ENCODE data around the gene RASSF7.

RASSF7 gene

DNA sequence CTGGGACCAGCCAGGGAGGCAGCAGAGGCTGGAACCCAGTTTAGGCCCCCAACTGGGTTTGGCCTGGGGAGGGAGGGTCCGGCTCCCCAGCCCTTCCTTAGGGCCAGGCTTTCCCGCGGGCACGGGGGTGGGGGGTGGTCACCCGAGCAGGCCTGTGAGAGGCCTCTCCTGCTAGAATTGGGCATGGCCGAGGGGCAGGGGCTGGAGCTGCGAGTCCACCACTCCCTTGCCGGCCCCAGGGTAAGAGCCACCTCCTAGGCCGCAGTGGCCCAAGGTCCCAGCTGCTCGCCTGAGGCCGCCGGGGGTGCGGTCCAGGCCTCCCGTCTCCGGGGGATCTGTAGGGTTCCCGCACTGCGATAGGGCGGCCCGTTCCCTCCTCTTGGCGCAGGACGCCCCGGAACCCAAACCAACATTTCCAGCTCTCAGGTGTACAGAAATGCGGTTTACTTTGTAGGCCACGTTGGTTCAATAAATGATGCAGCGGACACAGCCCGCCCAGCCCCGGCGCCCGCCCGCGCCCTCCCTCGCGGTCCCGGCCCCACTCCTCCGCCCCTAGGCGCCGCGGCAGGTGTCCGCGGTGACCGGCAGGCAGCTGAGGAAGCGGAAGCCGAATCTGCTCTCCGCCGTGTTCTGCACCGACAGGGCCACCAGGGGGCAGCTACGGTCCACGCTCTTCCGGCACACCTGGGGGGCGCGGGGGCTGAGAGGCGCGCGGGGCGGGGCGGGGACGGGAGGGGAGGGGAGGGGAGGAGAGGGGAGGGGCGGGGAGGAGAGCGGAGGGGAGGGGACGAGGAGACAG is 6.1 kb upstream of the RASSF7 start:
- peak overlapping the region; percentile 60; the same call in 1 of the 2 replicates for H3K27ac ChIP-seq
- TF ChIP-seq CTCF (conservative IDR thresholded peaks at IDR 0.05) = peak; percentile 74

GRCh38 chr11:555227-555779 is 5.5 kb upstream of the RASSF7 start:
- TF ChIP-seq CTCF (conservative IDR thresholded peaks at IDR 0.05) = no peak

GRCh38 chr11:555780-556661 is 4.7 kb upstream of the RASSF7 start:
- peak overlapping the region; percentile 47; the same call in 1 of the 2 replicates for H3K27ac ChIP-seq
- TF ChIP-seq CTCF (conservative IDR thresholded peaks at IDR 0.05) = no peak

More at GRCh38 chr11:555227-555779, 5.5 kb upstream of the RASSF7 start:
- peak overlapping the region; percentile 47; the same call in 1 of the 2 replicates for H3K27ac ChIP-seq

DNA sequence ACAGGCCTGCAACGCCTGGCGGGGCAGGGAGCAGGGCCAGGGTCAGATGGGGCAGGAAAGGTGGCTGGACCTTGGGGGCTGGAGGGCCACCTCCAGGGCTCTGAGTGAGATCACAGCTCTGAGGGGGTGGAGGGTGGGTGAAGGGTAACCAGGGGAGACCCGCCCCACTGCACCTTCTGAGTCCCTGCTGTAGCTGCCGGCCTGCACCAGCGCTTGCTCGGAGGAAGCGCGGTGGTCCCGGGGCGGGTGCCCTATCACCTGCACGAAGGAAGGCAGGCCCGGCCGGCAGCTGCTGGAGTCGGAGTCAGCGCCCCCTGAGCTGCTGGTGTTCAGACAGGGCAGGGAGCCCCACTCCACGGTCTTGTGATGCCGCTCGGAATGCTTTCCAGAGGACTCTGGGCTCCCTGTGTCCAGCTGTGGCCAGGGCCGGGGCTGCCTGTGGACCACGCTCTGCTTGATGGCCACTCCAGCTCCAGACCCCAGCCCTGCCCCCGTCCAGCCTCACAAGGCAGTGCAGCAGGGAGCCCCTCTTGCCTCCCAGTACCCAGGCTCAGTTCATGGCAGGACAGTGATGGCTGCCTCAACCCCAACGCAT is 4.0 kb upstream of the RASSF7 start:
- no peak for TF ChIP-seq CTCF (conservative IDR thresholded peaks at IDR 0.05)
- no peak overlapping the region for H3K27ac ChIP-seq

DNA sequence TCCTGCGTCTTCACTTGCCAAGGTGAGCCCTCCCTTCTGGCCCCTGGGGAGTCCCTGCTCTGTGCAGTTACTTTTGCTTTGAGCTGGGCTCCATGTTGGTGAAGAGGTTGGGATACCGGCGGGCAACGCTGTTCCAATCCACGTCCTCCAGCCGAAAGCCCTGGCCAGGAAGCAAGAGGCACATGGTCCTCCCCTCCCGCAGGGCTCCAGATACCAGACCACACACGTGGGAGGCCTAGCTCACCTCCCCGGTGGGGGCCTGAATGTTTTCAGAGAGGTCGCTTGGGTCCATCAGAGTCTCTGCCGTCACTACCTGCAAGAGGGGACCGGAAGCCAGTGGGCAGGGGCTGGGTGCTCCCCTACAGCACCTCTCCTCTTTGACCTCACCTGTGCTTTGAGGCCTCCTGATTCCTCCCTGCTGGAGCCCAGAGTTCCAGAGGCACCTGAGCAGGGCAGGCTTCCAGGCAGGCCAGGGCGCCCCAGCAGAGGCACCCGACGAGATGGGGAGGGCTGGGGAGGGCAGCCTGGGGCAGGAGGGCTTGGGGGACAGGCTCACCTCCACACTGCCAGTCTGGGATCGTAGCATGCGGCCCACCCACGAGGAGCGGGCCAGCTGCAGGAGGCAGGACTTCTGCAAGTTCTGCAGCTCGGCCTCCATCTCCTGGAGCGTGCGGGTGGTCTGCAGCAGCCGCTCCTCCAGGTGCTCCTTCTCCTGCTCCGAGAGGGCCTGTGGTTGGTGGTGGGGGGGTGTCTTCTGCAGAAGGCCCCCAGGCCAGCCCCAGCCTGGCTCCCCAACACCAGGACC is 3.2 kb upstream of the RASSF7 start:
- no peak overlapping the region for H3K27ac ChIP-seq
- no peak for TF ChIP-seq CTCF (conservative IDR thresholded peaks at IDR 0.05)

GRCh38 chr11:558503-558902 is 2.3 kb upstream of the RASSF7 start:
- no peak overlapping the region for H3K27ac ChIP-seq
- no peak for TF ChIP-seq CTCF (conservative IDR thresholded peaks at IDR 0.05)
